ENCODE data around the gene FRMD5.

FRMD5 gene

DNA sequence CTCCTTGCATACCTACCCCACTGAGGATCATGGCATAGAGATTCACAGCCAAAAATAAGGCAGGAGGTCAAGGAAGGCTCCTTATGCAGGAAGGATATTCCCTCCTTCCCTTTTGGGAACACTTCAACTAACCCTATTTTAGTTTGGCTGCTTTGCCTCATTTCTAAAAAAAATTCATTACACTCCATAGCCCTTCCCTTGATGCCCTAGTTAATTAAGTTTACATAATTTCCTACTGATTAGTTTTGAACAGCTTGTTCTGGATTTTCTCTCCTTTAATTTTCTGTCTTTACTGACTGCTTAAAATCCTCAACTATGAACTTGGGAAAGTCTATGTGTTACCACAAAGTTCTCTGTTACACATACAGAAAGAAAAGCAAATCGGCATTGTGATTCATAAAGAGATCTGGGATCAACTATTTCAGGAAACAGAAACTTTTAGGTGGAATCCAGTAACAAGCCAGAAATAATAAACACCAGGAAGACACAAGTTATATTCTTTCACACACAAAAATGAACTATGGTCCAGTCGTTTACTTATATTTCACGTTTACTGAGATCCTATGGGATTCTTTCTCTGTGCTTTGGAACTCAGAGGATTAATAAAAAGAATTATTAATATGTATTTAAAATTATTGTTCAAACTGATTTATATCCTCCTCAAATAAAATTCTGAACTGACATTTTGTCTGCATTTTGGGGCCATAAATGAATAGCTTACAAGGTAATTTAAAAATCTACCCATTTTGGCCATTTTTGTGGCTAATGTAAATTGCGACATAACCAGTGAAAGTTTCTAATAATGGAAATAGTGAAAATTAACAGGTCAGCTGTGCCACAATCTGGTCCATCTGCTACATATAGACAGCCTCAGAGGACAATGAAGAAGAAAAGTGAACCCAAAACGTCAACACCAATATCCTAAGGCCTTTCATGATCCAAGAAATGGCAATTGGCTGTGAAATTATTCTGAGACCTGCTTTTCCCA, 113.8 kb downstream of the FRMD5 start:
- Histone ChIP-seq H3K79me2 (ENCODE audit: control insufficient read depth, low read length) (no peaks in the 10 kb centered on the region), H3K27me3 (ENCODE audit: control insufficient read depth, low read length) (peaks cover 33% of the 10 kb centered on the region), H3K4me2 (ENCODE audit: low read length) (no peak overlapping the region)

DNA sequence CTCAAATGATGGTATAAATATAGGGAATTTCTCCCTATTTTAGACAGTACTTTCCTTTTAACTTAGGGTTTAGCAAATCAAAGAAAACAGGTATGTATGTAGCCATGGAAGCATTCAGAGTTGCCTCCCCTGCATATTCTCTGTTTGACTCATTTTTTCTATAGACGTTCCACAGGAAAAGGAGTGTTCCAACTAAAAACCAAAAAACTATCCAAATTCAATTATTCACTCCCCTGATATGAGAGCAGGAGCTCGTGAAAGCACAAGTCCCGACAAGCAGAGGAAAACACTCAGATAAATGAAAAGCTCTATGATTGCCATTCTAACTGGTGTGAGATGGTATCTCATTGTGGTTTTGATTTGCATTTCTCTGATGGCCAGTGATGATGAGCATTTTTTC, 119.5 kb downstream of the FRMD5 start:
- Histone ChIP-seq H3K9me2 (replicated peaks; ENCODE audit: control insufficient read depth, low read length) (no peaks in the 10 kb centered on the region), H3K27me3 (ENCODE audit: control insufficient read depth, low read length) (peaks cover 14% of the 10 kb centered on the region; the same call in 1 of the 2 replicates), H3K36me3 (ENCODE audit: control insufficient read depth, low read length) (no peaks in the 10 kb centered on the region), H3K27ac (ENCODE audit: low read depth, low read length) (no peak overlapping the region), H3K79me2 (ENCODE audit: control insufficient read depth, low read length) (no peaks in the 10 kb centered on the region), H3K4me3 (ENCODE audit: low read length) (no peak overlapping the region), H4K20me1 (ENCODE audit: control insufficient read depth, insufficient read depth, low read depth, low read length) (no peaks in the 10 kb centered on the region), H3K4me1 (ENCODE audit: control insufficient read depth, low read length) (no peaks in the 10 kb centered on the region), H3F3A (ENCODE audit: control insufficient read depth, insufficient read depth) (no peaks in the 10 kb centered on the region), H3K4me2 (ENCODE audit: low read length) (no peak overlapping the region), H3K9me3 (ENCODE audit: control insufficient read depth, insufficient read depth, low read length) (no peaks in the 10 kb centered on the region)
- TF ChIP-seq CTCF (IDR thresholded peaks at IDR 0.05; ENCODE audit: low read depth, low read length, poor library complexity, severe bottlenecking) (no peak), EZH2phosphoT487 (IDR thresholded peaks at IDR 0.05; ENCODE audit: borderline replicate concordance, low read length) (no peak)

More for the DNA sequence above, 113.8 kb downstream of the FRMD5 start:
- H3K9me2 ChIP-seq (replicated peaks; ENCODE audit: control insufficient read depth, low read length): no peaks in the 10 kb centered on the region
- H3F3A ChIP-seq (ENCODE audit: control insufficient read depth, insufficient read depth): no peaks in the 10 kb centered on the region
- TF ChIP-seq CTCF (IDR thresholded peaks at IDR 0.05; ENCODE audit: low read depth, low read length, poor library complexity, severe bottlenecking) (no peak), EZH2phosphoT487 (IDR thresholded peaks at IDR 0.05; ENCODE audit: borderline replicate concordance, low read length) (no peak)
- no peaks in the 10 kb centered on the region for H3K9me3 ChIP-seq (ENCODE audit: control insufficient read depth, insufficient read depth, low read length)
- H3K27ac ChIP-seq (ENCODE audit: low read depth, low read length): no peak overlapping the region
- no peaks in the 10 kb centered on the region for H3K36me3 ChIP-seq (ENCODE audit: control insufficient read depth, low read length)
- H3K4me3 ChIP-seq (ENCODE audit: low read length): no peak overlapping the region
- 0 out of 2 replicates have a peak, but pooled peaks cover 3% of the 10 kb centered on the region for H3K4me1 ChIP-seq (ENCODE audit: control insufficient read depth, low read length)
- H4K20me1 ChIP-seq (ENCODE audit: control insufficient read depth, insufficient read depth, low read depth, low read length): no peaks in the 10 kb centered on the region

GRCh38 chr15:44069489-44069888, 125.6 kb downstream of the FRMD5 start:
- H3K79me2 ChIP-seq (ENCODE audit: control insufficient read depth, low read length): no peaks in the 10 kb centered on the region

More at GRCh38 chr15:44069489-44069888, 125.6 kb downstream of the FRMD5 start:
- Histone ChIP-seq H3K27ac (ENCODE audit: low read depth, low read length) (no peak overlapping the region), H3K4me3 (ENCODE audit: low read length) (no peak overlapping the region), H3K9me2 (replicated peaks; ENCODE audit: control insufficient read depth, low read length) (no peaks in the 10 kb centered on the region), H3K9me3 (ENCODE audit: control insufficient read depth, insufficient read depth, low read length) (no peaks in the 10 kb centered on the region), H3F3A (ENCODE audit: control insufficient read depth, insufficient read depth) (no peaks in the 10 kb centered on the region), H4K20me1 (ENCODE audit: control insufficient read depth, insufficient read depth, low read depth, low read length) (no peaks in the 10 kb centered on the region), H3K36me3 (ENCODE audit: control insufficient read depth, low read length) (no peaks in the 10 kb centered on the region), H3K4me2 (ENCODE audit: low read length) (no peak overlapping the region), H3K4me1 (ENCODE audit: control insufficient read depth, low read length) (no peaks in the 10 kb centered on the region), H3K27me3 (ENCODE audit: control insufficient read depth, low read length) (peaks cover 23% of the 10 kb centered on the region)
- no peak for TF ChIP-seq EZH2phosphoT487 (IDR thresholded peaks at IDR 0.05; ENCODE audit: borderline replicate concordance, low read length)
- no peak for TF ChIP-seq CTCF (IDR thresholded peaks at IDR 0.05; ENCODE audit: low read depth, low read length, poor library complexity, severe bottlenecking)
